HG02885 (cell line): Measurements from ENCODE around the gene GAA.

Experiments
- ATAC-seq: cut with Tn5 transposase; IDR thresholded peaks from one replicate; pipeline ENCODE4 v1.9.1; 2021; ENCODE audit warnings: mild to moderate bottlenecking; ENCODE audit not compliant: unreplicated experiment, poor library complexity

GAA gene

DNA sequence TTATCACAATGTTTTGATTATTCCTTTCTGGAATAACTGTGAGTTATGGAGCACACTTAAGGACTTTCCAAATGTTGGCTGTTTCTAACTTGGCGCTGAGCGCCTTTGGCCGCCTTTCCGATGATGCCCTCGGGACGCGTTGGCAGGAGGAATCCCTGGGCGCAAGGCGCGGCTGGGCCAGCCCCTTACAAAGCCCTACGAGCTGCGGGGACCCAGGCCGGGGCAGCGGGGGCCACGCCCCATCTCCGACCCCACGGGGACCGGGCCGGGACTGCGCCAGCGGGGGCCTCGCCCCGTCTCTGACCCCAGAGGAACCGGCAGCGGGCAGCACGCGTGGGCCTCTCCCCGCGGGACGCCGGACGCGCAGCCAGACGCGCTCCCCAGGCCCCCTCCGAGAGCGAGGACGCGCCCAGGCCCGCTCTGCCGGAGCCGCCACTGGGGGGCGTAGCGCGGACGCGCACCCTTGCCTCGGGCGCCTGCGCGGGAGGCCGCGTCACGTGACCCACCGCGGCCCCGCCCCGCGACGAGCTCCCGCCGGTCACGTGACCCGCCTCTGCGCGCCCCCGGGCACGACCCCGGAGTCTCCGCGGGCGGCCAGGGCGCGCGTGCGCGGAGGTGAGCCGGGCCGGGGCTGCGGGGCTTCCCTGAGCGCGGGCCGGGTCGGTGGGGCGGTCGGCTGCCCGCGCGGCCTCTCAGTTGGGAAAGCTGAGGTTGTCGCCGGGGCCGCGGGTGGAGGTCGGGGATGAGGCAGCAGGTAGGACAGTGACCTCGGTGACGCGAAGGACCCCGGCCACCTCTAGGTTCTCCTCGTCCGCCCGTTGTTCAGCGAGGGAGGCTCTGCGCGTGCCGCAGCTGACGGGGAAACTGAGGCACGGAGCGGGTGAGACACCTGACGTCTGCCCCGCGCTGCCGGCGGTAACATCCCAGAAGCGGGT lies at the start of gene GAA:
TSS of gene GAA (plus strand) at position 571 of the 935 bp plus-strand sequence. CDS start 3,006 bp downstream, outside the sequence.
- ATAC-seq, result peak; percentile 82

GRCh38 chr17:80051681-80052080 lies 49.7 kb upstream of the GAA start:
- ATAC-seq, result no peak

- no peak for ATAC-seq
Observed at GRCh38 chr17:80053102-80053501, 48.3 kb upstream of the GAA start.

GRCh38 chr17:80055597-80055996 lies 45.8 kb upstream of the GAA start:
- ATAC-seq, result no peak

DNA sequence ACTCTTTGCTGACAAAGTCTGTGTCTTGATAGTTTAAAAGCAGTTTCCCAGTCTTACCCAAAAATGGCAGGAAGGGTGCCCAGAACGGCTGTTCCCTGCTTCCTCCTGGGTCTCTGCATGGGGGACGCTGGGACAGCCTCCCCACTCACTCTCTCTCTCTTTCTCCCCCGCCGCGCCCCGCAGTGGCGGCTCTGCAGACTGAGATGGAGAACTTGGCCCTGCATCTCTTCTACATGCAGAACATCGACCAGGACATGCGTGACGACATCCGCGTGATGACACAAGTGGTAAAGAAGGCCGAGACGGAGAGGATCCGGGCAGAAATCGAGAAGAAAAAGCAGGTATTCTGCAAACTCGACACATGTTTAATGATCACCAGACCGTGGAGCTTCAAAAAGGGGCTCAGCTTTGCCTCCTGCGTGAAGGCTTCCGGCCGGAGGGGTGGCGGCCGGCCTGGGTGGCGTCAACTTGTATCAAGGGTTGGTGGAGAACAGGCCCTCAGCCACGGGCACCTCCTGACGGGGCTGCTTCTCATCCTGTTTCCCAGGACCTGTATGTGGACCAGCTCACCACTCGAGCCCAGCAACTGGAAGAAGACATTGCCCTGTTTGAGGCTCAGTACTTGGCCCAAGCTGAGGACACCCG lies 42.9 kb upstream of the GAA start:
- ATAC-seq, result no peak

GRCh38 chr17:80060644-80061043 lies 40.7 kb upstream of the GAA start:
- no peak for ATAC-seq

- no peak for ATAC-seq
Observed at GRCh38 chr17:80061421-80061820, 40.0 kb upstream of the GAA start.

GRCh38 chr17:80063830-80064585 lies 37.4 kb upstream of the GAA start:
- no peak for ATAC-seq

GRCh38 chr17:80064696-80065095 lies 36.7 kb upstream of the GAA start:
- ATAC-seq, result no peak

DNA sequence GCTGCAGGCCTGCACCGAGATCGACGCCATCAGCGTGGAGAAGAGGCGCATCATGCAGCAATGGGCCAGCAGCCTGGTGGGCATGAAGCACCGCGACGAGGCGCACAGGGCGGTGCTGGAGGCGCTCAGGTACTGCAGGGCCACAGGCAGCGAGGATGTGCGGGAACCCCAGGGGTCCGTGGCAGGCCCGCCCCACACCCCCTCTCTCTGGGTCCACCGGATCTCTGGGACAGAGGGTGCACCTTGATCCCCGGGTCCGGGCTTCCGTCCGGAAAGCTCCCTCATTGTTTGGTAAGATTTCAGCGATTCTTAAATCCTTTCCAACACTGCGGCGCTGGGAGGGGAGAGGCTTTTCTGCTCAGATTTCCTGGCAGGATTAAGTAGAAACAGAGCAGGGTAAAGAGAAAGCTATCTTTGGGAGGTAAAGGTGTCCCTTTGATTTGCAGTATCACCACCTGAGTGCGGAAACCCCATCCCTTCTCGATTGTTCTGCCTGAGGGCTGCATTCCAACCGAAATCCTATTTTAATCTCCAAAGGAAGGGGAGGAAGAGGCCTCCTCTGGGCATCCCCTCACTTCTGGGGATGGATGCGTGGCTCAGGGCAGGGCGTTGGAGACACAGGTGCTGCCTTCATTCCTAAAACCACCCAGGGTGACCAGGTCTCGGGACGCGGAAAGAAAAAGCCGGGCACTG lies 35.8 kb upstream of the GAA start:
- ATAC-seq, result no peak

DNA sequence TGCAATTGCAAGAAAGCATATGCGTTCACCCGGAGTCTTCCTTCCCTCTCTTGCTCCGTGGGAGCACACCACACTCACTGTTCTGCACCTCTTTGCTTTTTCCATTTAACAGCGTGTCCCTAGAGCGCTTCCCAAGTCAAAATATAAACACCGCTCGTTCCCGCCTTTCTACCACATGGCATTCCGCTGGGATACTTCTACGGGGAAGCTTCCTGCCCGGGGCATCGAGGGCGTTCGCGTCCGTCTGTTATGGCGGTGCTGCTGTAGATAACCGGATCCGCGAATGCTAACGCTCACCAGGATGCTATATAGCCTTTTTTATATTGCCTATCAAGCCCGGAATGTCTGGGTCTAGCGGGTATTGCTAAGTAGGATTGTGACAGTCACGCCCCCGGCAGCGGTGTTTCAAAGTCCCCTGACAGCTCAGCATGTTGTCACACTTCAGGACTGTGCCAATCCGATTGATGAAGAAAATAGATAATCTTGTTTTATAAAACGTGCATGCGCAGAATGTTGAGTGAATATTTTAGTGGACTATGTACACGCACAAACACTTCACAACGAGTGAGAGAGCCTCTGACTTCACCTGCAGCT lies 33.9 kb upstream of the GAA start:
- no peak for ATAC-seq

DNA sequence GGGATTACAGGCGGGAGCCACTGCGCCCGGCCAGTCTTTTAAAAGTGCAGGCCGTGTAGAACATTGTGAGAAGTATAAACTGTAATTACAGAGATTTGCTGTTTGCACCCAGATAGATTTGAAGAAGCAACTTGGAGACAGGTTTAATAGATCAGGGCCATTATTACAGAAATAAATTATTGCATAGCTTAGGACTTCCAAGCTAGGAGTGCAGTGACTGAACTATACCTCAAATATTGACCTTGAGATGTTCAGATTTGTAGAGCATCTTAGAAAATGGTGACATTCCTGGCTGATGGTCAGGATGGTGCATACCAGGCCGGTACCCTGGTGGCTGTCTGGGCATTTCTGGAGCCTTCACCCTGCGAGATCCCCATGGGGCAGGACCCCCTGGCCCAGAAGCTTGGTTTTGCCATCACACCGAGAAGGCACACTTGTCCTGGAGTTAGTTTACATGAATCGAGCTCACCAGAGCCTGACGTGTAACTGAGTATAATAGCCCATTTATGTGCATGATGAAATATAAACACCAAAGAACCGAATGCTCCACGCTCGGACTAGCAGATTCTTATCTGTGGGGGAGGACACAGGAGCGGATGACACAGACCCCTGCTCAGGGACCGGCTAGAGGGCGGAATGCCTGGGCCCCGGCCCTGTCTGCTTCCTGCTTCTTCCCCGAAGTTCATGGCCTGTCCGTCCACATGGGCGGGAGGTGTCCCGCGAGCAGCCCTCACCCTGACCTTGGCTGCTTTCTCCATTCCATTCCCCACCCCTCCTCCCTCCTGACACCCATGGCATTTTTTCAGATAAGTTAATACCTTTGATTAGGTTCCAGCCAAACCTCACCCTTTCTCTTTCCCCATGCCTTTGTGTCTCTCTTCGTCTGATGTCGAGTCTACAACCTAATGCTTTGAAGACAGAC lies 32.8 kb upstream of the GAA start:
- no peak for ATAC-seq

DNA sequence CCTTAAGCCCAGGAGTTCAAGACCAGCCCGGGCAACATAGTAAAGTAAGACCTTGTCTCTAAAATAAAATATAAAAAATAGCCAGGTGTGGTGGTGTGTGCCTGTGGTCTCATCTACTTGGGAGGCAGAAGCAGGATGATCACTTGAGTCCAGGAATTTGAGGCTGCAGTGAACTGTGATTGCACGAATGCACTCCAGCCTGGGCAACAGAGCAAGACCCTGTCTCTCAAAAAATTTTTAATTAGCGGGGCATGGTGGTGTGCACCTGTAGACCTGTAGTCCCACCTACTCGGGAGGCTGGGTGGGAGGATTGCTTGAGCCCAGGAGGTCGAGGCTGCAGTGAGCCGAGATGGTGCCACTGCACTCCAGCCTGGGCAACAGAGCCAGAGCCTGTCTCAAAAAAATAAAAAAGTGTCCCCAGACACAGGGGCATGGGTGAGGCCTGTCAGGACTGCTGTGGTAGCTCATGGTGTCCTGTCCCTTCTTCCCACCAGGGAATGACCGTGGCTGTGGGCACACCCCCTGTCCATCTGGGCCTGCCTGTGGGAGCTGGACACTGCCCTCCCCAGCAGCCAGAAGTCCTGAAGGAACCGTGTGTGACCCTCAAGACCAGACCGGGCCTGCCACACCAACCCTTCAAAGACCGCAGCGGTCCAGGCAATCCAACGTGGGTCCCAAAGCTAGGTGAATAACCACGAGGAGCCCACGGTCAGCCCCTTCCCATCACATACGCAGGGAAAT lies 30.8 kb upstream of the GAA start:
- ATAC-seq, result no peak

GRCh38 chr17:80071116-80071841 lies 30.1 kb upstream of the GAA start:
- no peak for ATAC-seq

DNA sequence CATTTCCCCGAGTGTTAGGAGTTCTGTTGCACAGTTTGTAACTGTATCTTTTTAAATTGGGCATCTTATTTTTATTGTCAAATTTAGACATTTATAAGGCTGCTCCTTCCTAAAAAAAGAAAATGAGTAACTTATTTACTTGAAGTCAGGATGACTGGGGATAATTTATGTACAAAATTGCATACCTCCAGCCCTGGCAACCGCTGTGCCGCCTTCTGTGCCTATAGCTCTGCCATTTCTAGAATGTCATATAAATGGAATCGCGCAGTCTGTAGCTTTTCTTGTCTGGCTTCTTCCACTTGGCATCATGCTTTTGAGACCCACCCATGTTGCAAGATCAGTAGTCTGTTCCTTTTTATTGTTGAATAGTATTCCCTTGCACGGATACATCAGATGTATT lies 29.0 kb upstream of the GAA start:
- no peak for ATAC-seq

DNA sequence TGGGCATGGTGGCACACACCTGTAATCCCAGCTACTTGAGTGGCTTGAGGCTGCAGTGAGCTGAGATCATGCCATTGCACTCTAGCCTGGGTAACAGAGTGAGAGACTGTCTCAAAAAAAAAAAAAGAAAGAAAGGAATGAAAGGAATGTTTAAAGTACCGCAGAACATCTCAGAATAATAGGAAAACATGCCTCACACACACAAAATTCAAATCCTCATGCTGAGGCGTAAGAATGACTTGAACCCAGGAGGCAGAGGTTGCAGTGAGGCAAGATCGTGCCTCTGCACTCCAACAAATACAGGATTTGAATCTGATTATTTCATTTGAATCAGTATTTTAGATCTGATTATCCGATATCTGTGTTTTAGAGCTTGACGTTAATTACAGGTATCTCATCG lies 21.3 kb upstream of the GAA start:
- no peak for ATAC-seq

- ATAC-seq, result no peak
Observed at GRCh38 chr17:80081596-80081995, 19.8 kb upstream of the GAA start.
